Measurements from ENCODE around the gene CCDC197.

GRCh38 chr14:94028450-94028826 lies 31.3 kb downstream of the CCDC197 start:
- TF ChIP-seq, protein P1, sequence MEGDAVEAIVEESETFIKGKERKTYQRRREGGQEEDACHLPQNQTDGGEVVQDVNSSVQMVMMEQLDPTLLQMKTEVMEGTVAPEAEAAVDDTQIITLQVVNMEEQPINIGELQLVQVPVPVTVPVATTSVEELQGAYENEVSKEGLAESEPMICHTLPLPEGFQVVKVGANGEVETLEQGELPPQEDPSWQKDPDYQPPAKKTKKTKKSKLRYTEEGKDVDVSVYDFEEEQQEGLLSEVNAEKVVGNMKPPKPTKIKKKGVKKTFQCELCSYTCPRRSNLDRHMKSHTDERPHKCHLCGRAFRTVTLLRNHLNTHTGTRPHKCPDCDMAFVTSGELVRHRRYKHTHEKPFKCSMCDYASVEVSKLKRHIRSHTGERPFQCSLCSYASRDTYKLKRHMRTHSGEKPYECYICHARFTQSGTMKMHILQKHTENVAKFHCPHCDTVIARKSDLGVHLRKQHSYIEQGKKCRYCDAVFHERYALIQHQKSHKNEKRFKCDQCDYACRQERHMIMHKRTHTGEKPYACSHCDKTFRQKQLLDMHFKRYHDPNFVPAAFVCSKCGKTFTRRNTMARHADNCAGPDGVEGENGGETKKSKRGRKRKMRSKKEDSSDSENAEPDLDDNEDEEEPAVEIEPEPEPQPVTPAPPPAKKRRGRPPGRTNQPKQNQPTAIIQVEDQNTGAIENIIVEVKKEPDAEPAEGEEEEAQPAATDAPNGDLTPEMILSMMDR (IDR thresholded peaks at IDR 0.05; ENCODE audit: insufficient read depth, low read length, poor library complexity, severe bottlenecking): no peak
- TF ChIP-seq EZH2phosphoT487 (conservative IDR thresholded peaks at IDR 0.05; ENCODE audit: low read length): no peak

Measured in SU-DHL-6 (cell line).